Astrocyte (in vitro differentiated cells and primary cell): Measurements from ENCODE around the gene ARPC2.

ENCODE experiments used
- CTCF ChIP-seq: IDR thresholded peaks from 2 replicates; pipeline ENCODE4 v1.5.1; 2011; ENCODE audit warnings: low read depth, mild to moderate bottlenecking, inconsistent platforms, low read length, moderate library complexity; ENCODE audit not compliant: insufficient read depth
- EZH2 ChIP-seq: IDR thresholded peaks from 2 replicates; pipeline ENCODE4 v1.6.1; 2012; ENCODE audit warnings: mild to moderate bottlenecking, low read length, inconsistent platforms; ENCODE audit not compliant: insufficient read depth

DNA sequence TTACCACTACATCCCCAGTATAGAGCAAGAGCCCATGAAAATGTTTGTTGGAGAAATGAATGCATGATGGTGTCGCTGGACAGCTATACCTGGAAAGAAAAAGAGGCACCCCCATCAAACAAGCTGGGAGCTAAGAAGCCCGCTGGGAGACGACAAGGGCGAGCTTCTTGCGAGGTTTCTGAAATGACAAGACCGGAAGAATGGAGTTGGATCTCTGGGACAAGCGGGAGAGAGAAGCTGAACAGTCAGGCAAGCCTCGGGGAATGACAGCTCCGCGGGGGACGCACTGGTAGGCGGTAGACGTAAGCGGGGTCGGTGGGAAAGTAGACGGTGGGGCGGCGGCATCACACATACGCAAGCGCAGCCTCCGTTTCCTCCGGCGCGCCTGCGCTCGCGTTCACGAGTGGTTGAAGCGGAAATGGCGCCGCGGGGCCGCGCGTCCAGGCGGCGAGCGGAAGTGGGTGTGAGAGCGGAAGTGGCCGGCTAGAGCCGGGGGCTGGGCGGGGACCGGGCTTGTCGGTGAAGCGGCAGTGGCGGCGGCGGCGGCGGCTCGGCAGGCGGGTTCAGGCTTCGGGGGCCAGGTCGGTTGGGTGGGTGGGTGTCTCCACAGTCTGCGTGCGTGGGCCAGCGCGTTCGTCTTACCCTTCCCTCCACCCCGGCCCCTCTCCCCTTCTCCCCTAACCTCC lies at the start of gene ARPC2:
- TF ChIP-seq CTCF (no peak), EZH2 (no peak)
